Measurements from ENCODE around the gene SNRPD3.

DNA sequence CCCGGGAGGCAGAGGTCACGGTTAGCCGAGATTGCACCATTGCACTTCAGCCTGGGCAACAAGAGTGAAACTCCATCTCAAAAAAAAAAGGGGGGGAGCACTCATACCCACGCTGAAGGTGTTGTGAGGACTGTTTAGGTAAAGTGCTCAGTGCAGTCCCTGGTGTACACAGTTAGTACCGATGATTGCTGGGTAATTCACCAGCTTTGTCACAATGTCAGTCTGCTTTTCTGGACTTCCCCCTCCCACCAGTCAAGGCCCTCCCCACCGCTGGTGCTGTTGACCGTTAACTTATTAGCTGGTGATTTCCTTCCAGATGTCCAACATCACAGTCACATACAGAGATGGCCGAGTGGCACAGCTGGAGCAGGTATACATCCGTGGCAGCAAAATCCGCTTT, 11.9 kb downstream of the SNRPD3 start:
- no peak for TF ChIP-seq POLR2A (IDR thresholded peaks at IDR 0.05)
- TF ChIP-seq, protein P1, sequence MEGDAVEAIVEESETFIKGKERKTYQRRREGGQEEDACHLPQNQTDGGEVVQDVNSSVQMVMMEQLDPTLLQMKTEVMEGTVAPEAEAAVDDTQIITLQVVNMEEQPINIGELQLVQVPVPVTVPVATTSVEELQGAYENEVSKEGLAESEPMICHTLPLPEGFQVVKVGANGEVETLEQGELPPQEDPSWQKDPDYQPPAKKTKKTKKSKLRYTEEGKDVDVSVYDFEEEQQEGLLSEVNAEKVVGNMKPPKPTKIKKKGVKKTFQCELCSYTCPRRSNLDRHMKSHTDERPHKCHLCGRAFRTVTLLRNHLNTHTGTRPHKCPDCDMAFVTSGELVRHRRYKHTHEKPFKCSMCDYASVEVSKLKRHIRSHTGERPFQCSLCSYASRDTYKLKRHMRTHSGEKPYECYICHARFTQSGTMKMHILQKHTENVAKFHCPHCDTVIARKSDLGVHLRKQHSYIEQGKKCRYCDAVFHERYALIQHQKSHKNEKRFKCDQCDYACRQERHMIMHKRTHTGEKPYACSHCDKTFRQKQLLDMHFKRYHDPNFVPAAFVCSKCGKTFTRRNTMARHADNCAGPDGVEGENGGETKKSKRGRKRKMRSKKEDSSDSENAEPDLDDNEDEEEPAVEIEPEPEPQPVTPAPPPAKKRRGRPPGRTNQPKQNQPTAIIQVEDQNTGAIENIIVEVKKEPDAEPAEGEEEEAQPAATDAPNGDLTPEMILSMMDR (IDR thresholded peaks at IDR 0.05) = no peak
- no peak for TF ChIP-seq POLR2AphosphoS5 (IDR thresholded peaks at IDR 0.05)
